Esophagus (tissue), 2 donors: ENCODE results near the gene HMHB1. TPM values are rescaled to one million over a fixed set of nuclear protein-coding genes. Genes with fewer than 3 reads are reported as not detected.

ENCODE experiments used
- H3K27ac ChIP-seq, 2 donors: one replicate each; pipeline ENCODE4 v1.5.1; 2013; ENCODE audit warnings: low read depth in 2 of 2, mild to moderate bottlenecking in 2 of 2, inconsistent platforms in 1 of 2, low read length in 1 of 2, moderate library complexity in 1 of 2
- H3K27me3 ChIP-seq, 2 donors: one replicate each; pipeline ENCODE4 v1.6.1; 2013; ENCODE audit warnings: low read length in 2 of 2, control low read depth in 1 of 2, mild to moderate bottlenecking in 1 of 2; ENCODE audit not compliant: insufficient read depth in 2 of 2, control insufficient read depth in 1 of 2
- H3K36me3 ChIP-seq, 2 donors: one replicate each; pipeline ENCODE4 v1.6.1; 2013; ENCODE audit warnings: low read length in 1 of 2; ENCODE audit not compliant: control insufficient read depth in 2 of 2, insufficient read depth in 2 of 2
- H3K4me1 ChIP-seq, 2 donors: one replicate each; pipeline ENCODE4 v1.6.1; 2013; ENCODE audit warnings: low read length in 1 of 2; ENCODE audit not compliant: control insufficient read depth in 2 of 2, insufficient read depth in 2 of 2
- H3K4me3 ChIP-seq, 2 donors: one replicate each; pipeline ENCODE4 v1.5.1; 2013; ENCODE audit warnings: low read length in 2 of 2, mild to moderate bottlenecking in 2 of 2, low read depth in 1 of 2, moderate library complexity in 1 of 2
- H3K9me3 ChIP-seq, 2 donors: one replicate each; pipeline ENCODE4 v1.6.1; 2013; ENCODE audit warnings: mild to moderate bottlenecking in 2 of 2, low read depth in 1 of 2, low read length in 1 of 2, moderate library complexity in 1 of 2; ENCODE audit not compliant: control insufficient read depth in 2 of 2, insufficient read depth in 1 of 2
- WGBS, 2 donors: extraction: QIAGEN DNeasy Blood & Tissue Kit; methylation state at CpG; one replicate each; pipeline ENCODE4 v1.1.7; 2013; 5-methylcytosine and 5-hydroxymethylcytosine counted together
- polyA plus RNA-seq, 2 donors: library from polyadenylated mRNA; stranded (reverse); fragments of 200-250 nt; gene quantifications; one replicate each; pipeline ENCODE4 v1.2.3, GENCODE V29; 2013
- donor health status: healthy with polysubstance abuse.
- donor health status: Bipolar disorder and iron deficiency.

The HMHB1 gene
- polyA plus RNA-seq, 2 donors: not detected

DNA sequence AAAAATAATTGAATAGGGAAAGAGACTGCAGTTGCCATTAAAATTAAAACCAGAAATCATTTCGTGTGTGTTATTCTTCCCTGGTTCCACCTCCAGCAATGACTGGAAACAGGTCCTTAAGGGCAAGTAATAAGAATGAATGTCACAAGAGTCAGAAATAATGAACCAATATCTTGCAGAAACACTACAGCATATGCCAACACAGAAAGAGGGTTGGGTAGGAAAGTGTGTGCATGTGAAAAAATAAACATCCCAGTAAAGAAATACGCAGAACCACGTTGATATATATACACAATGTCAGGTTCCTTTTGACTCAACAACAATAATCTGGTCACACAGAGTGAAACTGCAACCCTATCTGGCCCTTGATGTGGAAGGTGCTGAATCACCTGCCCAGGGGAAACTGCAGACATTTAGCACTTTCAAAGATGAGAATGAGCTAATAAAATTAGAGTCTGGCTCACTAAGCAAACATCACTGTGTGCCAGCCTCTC is 15.0 kb downstream of the HMHB1 start:
- 42 to 45% methylated on average over 3 of the region's 3 CpGs for WGBS, 2 donors
- no peaks in the 10 kb centered on the region for H3K27me3 ChIP-seq
- H3K4me1 ChIP-seq: no peaks in the 10 kb centered on the region
- H3K4me3 ChIP-seq: no peak overlapping the region
- H3K27ac ChIP-seq: no peak overlapping the region
- no peaks in the 10 kb centered on the region for H3K36me3 ChIP-seq
- H3K9me3 ChIP-seq: no peaks in the 10 kb centered on the region

DNA sequence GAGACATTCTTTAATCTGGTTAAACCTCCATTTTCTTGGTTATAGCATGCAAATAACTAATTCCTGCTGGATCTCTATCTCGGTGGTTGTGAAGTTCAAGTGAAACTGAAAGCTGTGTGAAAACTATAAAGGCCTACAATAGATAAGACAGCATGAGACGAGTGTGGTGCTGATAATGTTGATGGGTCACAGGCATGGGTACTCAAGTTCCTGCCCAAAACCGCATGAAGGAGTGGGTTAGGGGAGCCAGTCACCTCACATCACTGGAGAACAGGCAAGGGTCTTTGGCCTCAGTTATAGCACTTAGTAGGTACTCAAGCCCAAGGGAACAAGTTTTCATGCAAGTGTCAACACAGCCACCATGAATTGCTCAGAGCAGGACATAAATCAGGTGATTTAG is 16.7 kb downstream of the HMHB1 start:
- WGBS, 2 donors: 56 to 70% methylated on average over 3 of the region's 3 CpGs
- Histone ChIP-seq H3K9me3 (no peaks in the 10 kb centered on the region), H3K27me3 (no peaks in the 10 kb centered on the region), H3K4me3 (no peak overlapping the region), H3K27ac (no peak overlapping the region), H3K36me3 (no peaks in the 10 kb centered on the region), H3K4me1 (no peaks in the 10 kb centered on the region)

DNA sequence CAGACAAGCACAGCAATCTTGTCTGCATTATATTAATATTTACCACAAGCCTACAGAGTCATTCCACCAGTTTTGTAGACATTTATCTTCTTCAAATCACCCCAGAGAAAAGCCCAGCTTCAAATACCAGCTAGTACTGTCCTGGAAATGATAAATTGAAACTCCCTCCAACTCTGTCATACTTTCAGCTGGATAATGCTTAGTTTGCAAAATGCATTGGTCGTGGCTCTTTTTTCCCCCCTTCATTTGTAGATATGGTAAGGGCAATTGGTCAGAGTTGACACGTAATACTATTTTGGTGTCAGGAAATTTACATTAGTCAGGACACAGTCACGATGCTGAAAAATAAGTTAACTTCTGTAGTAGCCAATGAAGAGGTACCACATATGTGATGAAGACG is 21.2 kb downstream of the HMHB1 start:
- no peak overlapping the region for H3K27ac ChIP-seq
- H3K27me3 ChIP-seq: no peaks in the 10 kb centered on the region
- no peaks in the 10 kb centered on the region for H3K36me3 ChIP-seq
- H3K4me3 ChIP-seq: no peak overlapping the region
- H3K4me1 ChIP-seq: no peaks in the 10 kb centered on the region
- WGBS, 2 donors: 85 to 86% methylated on average over 4 of the region's 4 CpGs
- no peaks in the 10 kb centered on the region for H3K9me3 ChIP-seq

DNA sequence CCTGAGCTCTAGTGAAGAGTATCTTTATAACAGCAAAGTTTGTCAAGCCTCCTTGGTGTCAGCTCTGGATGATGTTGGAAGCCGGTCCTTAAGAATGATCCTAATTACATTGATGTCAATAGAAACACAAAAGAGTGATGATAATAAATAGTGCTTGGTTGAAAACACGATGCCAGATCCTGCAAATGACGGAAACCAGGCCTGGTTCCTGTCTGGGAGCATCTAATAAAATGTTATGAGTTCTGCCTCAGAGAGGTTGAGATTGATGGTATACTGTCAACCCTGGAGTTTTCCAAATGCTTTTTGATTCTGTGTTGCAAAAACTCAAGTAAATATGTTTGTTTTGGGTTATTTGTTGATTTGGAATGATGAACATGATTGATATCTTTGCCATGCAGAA is 23.3 kb downstream of the HMHB1 start:
- Histone ChIP-seq H3K27ac (no peak overlapping the region), H3K4me1 (no peaks in the 10 kb centered on the region)
- WGBS, 2 donors: 84 to 93% methylated on average over 3 of the region's 3 CpGs

DNA sequence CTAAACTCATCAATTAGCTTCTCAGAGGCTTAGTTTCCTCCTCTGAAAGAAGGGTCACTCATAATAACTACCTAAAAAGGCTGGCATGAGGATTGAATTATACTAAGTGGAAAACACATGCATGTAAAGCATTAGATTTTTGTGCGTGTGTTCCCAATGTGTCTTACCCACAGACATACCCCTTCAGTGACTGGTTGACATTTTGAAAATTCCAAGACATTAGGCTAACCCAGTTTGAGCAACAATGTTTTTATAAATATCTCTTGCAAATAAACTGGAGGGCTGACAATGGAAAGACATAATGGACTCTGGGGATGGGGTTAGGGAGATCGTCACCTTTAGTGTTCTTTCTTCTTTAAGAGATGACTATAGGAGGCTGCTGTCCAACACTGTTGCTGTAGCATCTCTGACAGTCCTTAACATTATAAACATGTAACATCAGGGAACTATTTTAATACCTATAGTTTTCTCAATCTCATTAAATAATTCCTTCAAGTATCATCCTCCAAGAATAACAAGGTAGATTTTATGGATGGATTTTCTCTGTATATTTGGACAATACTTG is 24.3 kb downstream of the HMHB1 start:
- WGBS, 2 donors: 61 to 97% methylated on average over 2 of the region's 2 CpGs
- Histone ChIP-seq H3K27me3 (no peaks in the 10 kb centered on the region), H3K36me3 (no peaks in the 10 kb centered on the region), H3K9me3 (no peaks in the 10 kb centered on the region), H3K27ac (no peak overlapping the region), H3K4me1 (no peaks in the 10 kb centered on the region), H3K4me3 (no peak overlapping the region)

More for the DNA sequence above, 23.3 kb downstream of the HMHB1 start:
- no peak overlapping the region for H3K4me3 ChIP-seq
- H3K36me3 ChIP-seq: no peaks in the 10 kb centered on the region
- no peaks in the 10 kb centered on the region for H3K9me3 ChIP-seq
- no peaks in the 10 kb centered on the region for H3K27me3 ChIP-seq

DNA sequence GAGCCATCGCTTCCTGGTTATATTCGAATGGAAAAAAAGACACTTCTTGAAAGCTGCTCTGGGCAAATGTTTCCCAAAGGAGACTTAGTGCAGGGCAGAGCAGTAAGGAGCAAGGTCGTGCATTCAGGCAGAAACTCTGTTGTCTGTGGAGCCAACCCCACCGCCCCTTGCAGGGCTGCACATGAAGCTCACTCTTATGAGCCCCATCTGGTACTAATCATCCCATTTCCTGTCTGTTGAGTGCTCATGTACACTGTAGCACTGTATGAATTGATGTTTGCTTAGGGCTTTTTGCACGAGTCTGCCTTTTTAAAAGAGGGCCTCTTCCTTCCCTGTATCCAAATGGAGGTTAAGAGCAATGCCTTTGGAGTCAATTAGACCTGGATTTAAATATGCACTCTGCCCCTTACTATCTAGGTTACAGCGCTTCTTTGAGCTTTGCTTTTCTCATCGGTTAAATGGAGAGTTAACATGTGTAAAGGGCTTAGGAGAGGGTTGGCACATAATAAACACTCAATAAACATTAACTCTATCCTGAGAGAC is 25.4 kb downstream of the HMHB1 start:
- 66 to 73% methylated on average over 7 of the region's 7 CpGs for WGBS, 2 donors
- Histone ChIP-seq H3K4me1 (no peaks in the 10 kb centered on the region), H3K36me3 (no peaks in the 10 kb centered on the region), H3K27ac (no peak overlapping the region), H3K27me3 (no peaks in the 10 kb centered on the region), H3K4me3 (no peak overlapping the region), H3K9me3 (no peaks in the 10 kb centered on the region)

DNA sequence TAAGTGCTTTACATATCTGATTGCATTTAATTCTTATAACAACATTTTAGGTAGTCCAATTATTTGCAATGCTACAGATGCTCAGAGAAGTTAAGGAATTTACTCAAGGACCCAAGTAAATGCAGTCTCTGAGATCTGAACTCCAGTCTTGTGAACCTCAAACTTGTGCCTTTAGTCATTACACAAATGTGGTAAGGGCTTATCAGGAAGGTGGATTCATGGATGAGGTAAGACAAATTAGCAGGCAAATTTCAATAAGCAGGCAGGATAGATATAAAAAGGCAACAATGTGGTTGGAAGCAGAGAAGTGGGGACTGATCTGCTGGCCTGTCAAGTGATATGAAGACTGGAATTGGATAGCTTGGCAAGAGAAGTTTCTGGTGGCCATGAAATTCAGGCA is 29.5 kb downstream of the HMHB1 start:
- Histone ChIP-seq H3K4me3 (no peak overlapping the region), H3K27ac (no peak overlapping the region), H3K9me3 (no peaks in the 10 kb centered on the region), H3K27me3 (no peaks in the 10 kb centered on the region), H3K36me3 (no peaks in the 10 kb centered on the region), H3K4me1 (no peaks in the 10 kb centered on the region)

DNA sequence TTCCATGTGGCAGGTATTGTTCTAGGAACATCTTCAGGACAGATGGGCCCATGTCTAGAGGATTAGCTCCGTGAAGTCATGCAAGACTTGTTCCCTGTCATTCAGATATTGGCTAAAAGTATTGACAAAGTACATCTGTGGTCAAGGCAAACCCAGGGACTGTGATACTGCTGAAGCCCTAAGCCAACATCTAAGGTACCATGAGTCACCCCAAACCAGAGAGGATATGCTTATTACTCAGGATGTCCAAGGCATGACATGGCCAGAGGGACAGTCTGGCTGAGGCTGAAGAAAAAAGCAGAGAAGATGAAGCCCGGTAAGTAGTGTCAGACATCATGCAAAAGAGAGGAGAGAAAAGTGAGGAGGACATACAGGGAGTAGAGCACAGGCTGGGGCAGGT is 31.0 kb downstream of the HMHB1 start:
- Histone ChIP-seq H3K27me3 (no peaks in the 10 kb centered on the region), H3K27ac (no peak overlapping the region), H3K36me3 (no peaks in the 10 kb centered on the region), H3K9me3 (no peaks in the 10 kb centered on the region), H3K4me1 (no peaks in the 10 kb centered on the region), H3K4me3 (no peak overlapping the region)
- WGBS, 2 donors: 90 to 94% methylated on average over 2 of the region's 2 CpGs

DNA sequence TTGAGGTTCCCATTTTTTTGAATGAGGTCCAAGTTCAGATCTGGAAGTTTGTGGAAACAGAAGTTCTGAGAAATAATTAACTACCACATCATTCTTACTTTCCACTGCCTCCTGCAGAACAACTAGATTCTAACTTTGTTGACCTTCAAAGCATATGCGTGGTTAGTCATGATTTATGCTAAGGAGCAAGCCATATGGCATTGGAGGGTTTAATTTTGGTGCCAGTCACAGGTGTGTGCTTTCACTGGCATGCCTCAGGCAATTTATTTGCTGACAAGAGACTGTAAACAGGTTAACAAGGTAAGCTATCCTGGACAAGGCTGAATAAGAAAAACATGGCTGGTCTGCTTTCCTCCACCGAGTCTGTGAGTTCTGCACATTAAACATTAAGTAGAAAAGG is 31.5 kb downstream of the HMHB1 start:
- WGBS, 2 donors: 61 to 75% methylated on average over 2 of the region's 2 CpGs
- Histone ChIP-seq H3K4me1 (no peaks in the 10 kb centered on the region), H3K27me3 (no peaks in the 10 kb centered on the region), H3K9me3 (no peaks in the 10 kb centered on the region), H3K36me3 (no peaks in the 10 kb centered on the region), H3K4me3 (no peak overlapping the region), H3K27ac (no peak overlapping the region)

DNA sequence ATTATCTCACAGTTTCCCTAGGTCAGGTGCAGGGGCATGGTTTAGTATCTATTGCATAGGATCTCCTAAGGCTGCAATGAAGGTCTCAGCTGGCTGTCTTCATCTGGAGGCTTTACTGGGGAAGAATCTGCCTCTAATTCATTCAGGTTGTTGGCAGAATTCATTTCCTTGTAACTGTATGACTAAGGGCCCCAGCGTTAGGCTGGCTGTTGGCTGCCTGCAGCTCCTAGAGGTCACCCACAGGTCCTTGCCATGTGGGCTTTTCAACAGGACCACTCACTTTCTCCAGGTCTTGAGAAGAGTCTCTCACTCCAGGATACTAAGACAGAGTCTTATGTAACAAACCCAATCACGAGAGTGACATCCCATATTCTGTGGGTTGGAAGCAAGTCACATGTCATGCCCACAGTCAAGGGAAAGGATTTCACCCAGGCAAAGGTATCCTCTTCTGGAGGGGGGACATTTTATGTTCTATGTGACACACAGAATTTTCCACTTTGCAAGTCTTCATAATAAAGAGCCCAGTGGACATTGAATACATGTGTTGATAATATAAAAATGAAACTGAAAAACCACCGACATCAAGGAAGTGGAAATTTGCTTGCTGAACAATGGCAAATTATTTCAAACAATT is 38.2 kb downstream of the HMHB1 start:
- Histone ChIP-seq H3K27me3 (no peaks in the 10 kb centered on the region), H3K4me3 (no peak overlapping the region), H3K4me1 (no peaks in the 10 kb centered on the region), H3K9me3 (no peaks in the 10 kb centered on the region), H3K27ac (no peak overlapping the region), H3K36me3 (no peaks in the 10 kb centered on the region)
- 53 to 57% methylated on average over 3 of the region's 3 CpGs for WGBS, 2 donors
